H1 (cell line): Measurements from ENCODE around the gene KPNA6. TPM values are rescaled to one million over a fixed set of nuclear protein-coding genes. Genes with fewer than 3 reads are reported as not detected.

ENCODE experiments used
- ASH2L ChIP-seq: fragments of 200-600, 300-600 bp; sonication (generic); IDR thresholded peaks from one replicate; pipeline ENCODE4 v1.7.1; 2017; ENCODE audit warnings: low read length
- KDM4A ChIP-seq: IDR thresholded peaks from one replicate; pipeline ENCODE4 v1.7.1; 2012; ENCODE audit warnings: low read depth, mild to moderate bottlenecking, moderate library complexity, low read length, inconsistent platforms; ENCODE audit not compliant: severe bottlenecking
- POLR2A ChIP-seq, 2 experiments: IDR thresholded peaks; 1 replicate in 1 of 2; 2 replicates in 1 of 2; pipeline ENCODE4 v1.6.1; 2011; ENCODE audit warnings: low read depth in 2 of 2, low read length in 2 of 2, mild to moderate bottlenecking in 2 of 2; ENCODE audit errors: control extremely low read depth in 1 of 2
- RFX5 ChIP-seq: IDR thresholded peaks from 2 replicates; pipeline ENCODE4 v1.6.1; 2011; ENCODE audit warnings: low read depth, low read length, improper control_type of control experiment, borderline replicate concordance
- polyA plus RNA-seq, 7 experiments: library from polyadenylated mRNA; depleted of rRNA in 3 of 7; stranded (reverse) in 5 of 7; unstranded in 2 of 7; fragments of >200 nt in 5 of 7; fragments of 200-250 nt in 2 of 7; gene quantifications; 1 replicate in 5 of 7; 2 replicates in 1 of 7; 4 replicates in 1 of 7; pipeline versions ENCODE4 v1.2.1 to v1.2.3, GENCODE V29; 2011 to 2013; ENCODE audit warnings: missing spikeins in 2 of 7, mixed read lengths in 2 of 7
- total RNA-seq: library from RNA; stranded (reverse); fragmentation: NEBNext Ultra II Directional; extraction: Animal tissue kit (Norgen Biotek cat#: 25700); gene quantifications from 2 replicates; pipeline ENCODE4 v1.2.1, GENCODE V29; 2021
- TF ChIP-seq, protein P1 (sequence below): IDR thresholded peaks from 2 replicates; pipeline ENCODE4 v1.6.1; 2012; ENCODE audit warnings: inconsistent platforms
- TF ChIP-seq, protein P2 (sequence below): fragments of 300-600 bp; sonication (generic); IDR thresholded peaks from 2 replicates; pipeline ENCODE4 v1.7.1; 2012; ENCODE audit warnings: low read length, moderate library complexity, mild to moderate bottlenecking, inconsistent platforms; ENCODE audit not compliant: insufficient replicate concordance

The KPNA6 gene
- total and polyA plus RNA-seq, 2 of the 8 experiments (the other 6 are each of a cell fraction or from before 2014, with no cell fraction given): 24.2 to 120 TPM

DNA sequence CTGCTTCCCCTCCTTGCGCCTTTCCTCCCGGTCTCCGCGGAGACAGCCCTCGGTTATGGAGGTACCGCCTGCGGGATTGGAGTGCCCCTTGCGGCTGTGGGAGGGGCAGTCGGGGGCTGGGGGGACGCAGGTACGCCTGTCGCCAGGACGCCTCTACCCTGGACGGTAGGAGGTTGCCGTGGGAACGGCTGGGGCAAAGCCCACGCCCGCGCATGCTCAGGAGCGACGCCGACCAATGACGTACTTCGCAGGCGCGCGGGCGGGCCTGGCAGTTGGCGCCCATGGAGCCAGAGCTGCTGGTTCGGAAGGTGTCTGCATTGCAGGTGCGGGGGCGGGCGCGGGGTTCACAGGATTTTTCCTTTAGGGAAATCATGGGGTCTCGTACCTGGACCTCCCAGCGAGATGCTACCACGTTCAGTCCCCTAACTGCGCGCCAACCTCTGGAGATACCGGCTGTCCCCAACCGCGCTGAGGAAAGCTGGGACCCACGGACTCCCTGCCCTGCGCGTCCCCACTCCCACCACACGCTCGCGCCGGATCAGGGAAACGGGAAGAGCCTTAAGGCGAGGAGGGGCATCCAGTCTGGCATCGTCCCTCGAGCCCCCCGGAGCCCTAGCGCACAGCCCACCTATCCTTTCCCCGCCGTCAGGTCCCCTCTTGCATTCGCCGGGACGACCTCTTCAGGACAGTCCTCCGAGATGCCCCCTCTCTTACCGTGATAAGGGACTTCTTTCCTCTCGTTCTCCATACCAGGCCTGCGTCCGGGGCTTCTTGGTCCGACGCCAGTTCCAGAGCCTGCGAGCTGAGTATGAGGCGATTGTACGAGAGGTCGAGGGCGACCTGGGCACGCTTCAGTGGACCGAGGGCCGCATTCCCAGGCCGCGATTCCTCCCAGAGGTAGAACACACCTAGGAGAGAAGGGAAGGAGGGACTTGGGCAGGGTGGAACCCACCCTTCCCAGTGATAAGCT, 97.8 kb downstream of the KPNA6 start, which contains the start of gene IQCC (continued):
- TF ChIP-seq, protein P1, sequence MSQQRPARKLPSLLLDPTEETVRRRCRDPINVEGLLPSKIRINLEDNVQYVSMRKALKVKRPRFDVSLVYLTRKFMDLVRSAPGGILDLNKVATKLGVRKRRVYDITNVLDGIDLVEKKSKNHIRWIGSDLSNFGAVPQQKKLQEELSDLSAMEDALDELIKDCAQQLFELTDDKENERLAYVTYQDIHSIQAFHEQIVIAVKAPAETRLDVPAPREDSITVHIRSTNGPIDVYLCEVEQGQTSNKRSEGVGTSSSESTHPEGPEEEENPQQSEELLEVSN: no peak; the same call in 1 of the 2 replicates
- no peak for TF ChIP-seq RFX5
- TF ChIP-seq, protein P2, sequence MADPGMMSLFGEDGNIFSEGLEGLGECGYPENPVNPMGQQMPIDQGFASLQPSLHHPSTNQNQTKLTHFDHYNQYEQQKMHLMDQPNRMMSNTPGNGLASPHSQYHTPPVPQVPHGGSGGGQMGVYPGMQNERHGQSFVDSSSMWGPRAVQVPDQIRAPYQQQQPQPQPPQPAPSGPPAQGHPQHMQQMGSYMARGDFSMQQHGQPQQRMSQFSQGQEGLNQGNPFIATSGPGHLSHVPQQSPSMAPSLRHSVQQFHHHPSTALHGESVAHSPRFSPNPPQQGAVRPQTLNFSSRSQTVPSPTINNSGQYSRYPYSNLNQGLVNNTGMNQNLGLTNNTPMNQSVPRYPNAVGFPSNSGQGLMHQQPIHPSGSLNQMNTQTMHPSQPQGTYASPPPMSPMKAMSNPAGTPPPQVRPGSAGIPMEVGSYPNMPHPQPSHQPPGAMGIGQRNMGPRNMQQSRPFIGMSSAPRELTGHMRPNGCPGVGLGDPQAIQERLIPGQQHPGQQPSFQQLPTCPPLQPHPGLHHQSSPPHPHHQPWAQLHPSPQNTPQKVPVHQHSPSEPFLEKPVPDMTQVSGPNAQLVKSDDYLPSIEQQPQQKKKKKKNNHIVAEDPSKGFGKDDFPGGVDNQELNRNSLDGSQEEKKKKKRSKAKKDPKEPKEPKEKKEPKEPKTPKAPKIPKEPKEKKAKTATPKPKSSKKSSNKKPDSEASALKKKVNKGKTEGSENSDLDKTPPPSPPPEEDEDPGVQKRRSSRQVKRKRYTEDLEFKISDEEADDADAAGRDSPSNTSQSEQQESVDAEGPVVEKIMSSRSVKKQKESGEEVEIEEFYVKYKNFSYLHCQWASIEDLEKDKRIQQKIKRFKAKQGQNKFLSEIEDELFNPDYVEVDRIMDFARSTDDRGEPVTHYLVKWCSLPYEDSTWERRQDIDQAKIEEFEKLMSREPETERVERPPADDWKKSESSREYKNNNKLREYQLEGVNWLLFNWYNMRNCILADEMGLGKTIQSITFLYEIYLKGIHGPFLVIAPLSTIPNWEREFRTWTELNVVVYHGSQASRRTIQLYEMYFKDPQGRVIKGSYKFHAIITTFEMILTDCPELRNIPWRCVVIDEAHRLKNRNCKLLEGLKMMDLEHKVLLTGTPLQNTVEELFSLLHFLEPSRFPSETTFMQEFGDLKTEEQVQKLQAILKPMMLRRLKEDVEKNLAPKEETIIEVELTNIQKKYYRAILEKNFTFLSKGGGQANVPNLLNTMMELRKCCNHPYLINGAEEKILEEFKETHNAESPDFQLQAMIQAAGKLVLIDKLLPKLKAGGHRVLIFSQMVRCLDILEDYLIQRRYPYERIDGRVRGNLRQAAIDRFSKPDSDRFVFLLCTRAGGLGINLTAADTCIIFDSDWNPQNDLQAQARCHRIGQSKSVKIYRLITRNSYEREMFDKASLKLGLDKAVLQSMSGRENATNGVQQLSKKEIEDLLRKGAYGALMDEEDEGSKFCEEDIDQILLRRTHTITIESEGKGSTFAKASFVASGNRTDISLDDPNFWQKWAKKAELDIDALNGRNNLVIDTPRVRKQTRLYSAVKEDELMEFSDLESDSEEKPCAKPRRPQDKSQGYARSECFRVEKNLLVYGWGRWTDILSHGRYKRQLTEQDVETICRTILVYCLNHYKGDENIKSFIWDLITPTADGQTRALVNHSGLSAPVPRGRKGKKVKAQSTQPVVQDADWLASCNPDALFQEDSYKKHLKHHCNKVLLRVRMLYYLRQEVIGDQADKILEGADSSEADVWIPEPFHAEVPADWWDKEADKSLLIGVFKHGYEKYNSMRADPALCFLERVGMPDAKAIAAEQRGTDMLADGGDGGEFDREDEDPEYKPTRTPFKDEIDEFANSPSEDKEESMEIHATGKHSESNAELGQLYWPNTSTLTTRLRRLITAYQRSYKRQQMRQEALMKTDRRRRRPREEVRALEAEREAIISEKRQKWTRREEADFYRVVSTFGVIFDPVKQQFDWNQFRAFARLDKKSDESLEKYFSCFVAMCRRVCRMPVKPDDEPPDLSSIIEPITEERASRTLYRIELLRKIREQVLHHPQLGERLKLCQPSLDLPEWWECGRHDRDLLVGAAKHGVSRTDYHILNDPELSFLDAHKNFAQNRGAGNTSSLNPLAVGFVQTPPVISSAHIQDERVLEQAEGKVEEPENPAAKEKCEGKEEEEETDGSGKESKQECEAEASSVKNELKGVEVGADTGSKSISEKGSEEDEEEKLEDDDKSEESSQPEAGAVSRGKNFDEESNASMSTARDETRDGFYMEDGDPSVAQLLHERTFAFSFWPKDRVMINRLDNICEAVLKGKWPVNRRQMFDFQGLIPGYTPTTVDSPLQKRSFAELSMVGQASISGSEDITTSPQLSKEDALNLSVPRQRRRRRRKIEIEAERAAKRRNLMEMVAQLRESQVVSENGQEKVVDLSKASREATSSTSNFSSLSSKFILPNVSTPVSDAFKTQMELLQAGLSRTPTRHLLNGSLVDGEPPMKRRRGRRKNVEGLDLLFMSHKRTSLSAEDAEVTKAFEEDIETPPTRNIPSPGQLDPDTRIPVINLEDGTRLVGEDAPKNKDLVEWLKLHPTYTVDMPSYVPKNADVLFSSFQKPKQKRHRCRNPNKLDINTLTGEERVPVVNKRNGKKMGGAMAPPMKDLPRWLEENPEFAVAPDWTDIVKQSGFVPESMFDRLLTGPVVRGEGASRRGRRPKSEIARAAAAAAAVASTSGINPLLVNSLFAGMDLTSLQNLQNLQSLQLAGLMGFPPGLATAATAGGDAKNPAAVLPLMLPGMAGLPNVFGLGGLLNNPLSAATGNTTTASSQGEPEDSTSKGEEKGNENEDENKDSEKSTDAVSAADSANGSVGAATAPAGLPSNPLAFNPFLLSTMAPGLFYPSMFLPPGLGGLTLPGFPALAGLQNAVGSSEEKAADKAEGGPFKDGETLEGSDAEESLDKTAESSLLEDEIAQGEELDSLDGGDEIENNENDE: no peak
- peak in 1 of 2 experiments; percentile 90; a peak in 2 of 3 replicates for TF ChIP-seq POLR2A (IDR thresholded peaks at IDR 0.05; ENCODE audit: control extremely low read depth in 1 of 2, low read depth in 2 of 2, low read length in 2 of 2)
- TF ChIP-seq KDM4A: peak; percentile 83
- peak; percentile 77 for TF ChIP-seq ASH2L
